NB4 (cell line): ENCODE measurements around the gene DDX21.

Experiments
- MAX ChIP-seq: IDR thresholded peaks from 2 replicates; pipeline ENCODE4 v1.6.1; 2011; ENCODE audit warnings: low read depth, low read length
- POLR2A ChIP-seq: IDR thresholded peaks from 2 replicates; pipeline ENCODE4 v1.6.1; 2011; ENCODE audit warnings: mild to moderate bottlenecking; ENCODE audit not compliant: insufficient read length; ENCODE audit errors: extremely low read depth
- TF ChIP-seq, protein P1 (sequence below): IDR thresholded peaks from one replicate; pipeline ENCODE4 v1.5.1; 2012; ENCODE audit warnings: low read depth, low read length

DNA sequence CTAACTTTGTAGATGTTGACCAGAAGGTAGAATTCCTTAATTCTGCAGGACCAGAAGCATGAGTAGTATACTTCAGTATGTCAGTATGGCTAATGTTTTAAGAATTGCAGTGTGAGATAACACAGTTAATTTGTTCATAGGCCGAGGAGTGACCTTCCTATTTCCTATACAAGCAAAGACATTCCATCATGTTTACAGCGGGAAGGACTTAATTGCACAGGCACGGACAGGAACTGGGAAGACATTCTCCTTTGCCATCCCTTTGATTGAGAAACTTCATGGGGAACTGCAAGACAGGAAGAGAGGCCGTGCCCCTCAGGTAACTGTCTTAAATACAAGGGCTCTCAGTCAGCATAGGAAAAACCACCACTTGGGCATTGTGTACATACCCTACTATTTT lies 7.2 kb downstream of the DDX21 start:
- TF ChIP-seq, protein P1, sequence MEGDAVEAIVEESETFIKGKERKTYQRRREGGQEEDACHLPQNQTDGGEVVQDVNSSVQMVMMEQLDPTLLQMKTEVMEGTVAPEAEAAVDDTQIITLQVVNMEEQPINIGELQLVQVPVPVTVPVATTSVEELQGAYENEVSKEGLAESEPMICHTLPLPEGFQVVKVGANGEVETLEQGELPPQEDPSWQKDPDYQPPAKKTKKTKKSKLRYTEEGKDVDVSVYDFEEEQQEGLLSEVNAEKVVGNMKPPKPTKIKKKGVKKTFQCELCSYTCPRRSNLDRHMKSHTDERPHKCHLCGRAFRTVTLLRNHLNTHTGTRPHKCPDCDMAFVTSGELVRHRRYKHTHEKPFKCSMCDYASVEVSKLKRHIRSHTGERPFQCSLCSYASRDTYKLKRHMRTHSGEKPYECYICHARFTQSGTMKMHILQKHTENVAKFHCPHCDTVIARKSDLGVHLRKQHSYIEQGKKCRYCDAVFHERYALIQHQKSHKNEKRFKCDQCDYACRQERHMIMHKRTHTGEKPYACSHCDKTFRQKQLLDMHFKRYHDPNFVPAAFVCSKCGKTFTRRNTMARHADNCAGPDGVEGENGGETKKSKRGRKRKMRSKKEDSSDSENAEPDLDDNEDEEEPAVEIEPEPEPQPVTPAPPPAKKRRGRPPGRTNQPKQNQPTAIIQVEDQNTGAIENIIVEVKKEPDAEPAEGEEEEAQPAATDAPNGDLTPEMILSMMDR = no peak
- TF ChIP-seq POLR2A (no peak), MAX (no peak)
